ENCODE results near the gene RTL5.

Gene RTL5

DNA sequence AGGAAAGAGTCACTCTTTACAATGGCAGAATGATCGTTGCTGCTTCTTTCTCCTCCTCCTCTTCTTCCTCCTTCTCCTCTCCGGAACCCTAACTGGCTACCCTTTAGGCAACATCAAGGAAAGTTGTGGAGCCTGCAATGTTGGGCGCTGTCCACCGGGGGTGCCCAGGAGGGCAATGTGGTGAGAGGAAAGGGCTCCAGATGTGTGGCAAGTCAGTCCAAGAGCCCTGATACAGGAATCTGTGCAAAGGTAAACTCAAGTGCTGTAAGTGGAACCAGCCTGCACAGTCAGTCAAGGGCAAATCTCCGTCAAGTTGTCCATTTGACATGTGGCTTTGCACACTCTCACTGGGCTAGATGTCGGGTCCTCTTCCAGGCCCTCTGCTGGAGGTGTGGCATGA lies 2.8 kb downstream of the RTL5 start:
- Histone ChIP-seq H3K36me3 (ENCODE audit: insufficient read depth, low read length) (no peaks in the 10 kb centered on the region), H3K9me3 (ENCODE audit: insufficient read depth, low read depth, low read length) (no peaks in the 10 kb centered on the region), H3K4me3 (ENCODE audit: low read length) (no peak overlapping the region), H3K27ac (ENCODE audit: low read depth, low read length) (no peak overlapping the region), H3K9ac (ENCODE audit: low read depth, low read length) (no peak overlapping the region), H3K27me3 (ENCODE audit: insufficient read depth, low read length) (peaks cover 55% of the 10 kb centered on the region), H3K4me1 (ENCODE audit: insufficient read depth, low read length) (peaks cover 16% of the 10 kb centered on the region; the same call in 1 of the 2 replicates)
- WGBS, result 84% methylated on average over 6 of the region's 6 CpGs

DNA sequence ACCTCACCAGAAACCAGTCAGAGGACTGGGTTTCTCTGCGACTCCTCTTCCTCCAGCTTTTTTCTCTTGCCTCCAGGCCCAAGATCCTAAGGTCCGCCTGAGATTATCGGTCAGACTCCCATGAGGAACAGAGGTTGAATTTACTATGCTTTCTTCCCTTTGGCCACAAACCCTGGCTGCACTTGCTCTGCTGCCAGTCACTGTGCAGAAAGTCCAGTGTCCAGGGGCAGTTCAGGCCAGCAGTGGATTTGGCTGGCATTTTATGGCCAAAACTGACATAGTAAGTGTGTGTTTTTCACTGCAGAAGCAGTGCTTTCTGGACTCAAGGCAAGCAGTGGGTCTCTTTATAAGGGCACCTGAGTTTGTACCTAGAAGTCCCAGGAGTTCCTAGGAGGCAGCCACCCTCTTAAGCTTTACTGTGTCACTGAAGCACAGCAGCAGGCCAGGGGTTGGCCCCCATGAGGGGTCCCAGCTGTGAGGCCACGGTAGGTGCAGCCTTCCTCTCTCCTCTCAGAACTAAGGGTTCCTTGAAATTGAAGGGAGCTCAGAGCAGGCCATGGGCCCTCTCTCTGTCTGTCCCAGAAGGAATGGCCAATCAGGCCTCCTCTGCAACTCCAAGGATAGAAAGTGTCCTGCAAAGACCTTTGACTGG lies 3.4 kb downstream of the RTL5 start:
- peaks cover 52% of the 10 kb centered on the region for H3K27me3 ChIP-seq (ENCODE audit: insufficient read depth, low read length)
- H3K4me1 ChIP-seq (ENCODE audit: insufficient read depth, low read length), result peaks cover 20% of the 10 kb centered on the region
- no peak overlapping the region for H3K4me3 ChIP-seq (ENCODE audit: low read length)
- H3K9me3 ChIP-seq (ENCODE audit: insufficient read depth, low read depth, low read length), result no peaks in the 10 kb centered on the region
- 88% methylated on average over 4 of the region's 4 CpGs for WGBS
- no peaks in the 10 kb centered on the region for H3K36me3 ChIP-seq (ENCODE audit: insufficient read depth, low read length)
- H3K27ac ChIP-seq (ENCODE audit: low read depth, low read length), result no peak overlapping the region
- no peak overlapping the region for H3K9ac ChIP-seq (ENCODE audit: low read depth, low read length)

DNA sequence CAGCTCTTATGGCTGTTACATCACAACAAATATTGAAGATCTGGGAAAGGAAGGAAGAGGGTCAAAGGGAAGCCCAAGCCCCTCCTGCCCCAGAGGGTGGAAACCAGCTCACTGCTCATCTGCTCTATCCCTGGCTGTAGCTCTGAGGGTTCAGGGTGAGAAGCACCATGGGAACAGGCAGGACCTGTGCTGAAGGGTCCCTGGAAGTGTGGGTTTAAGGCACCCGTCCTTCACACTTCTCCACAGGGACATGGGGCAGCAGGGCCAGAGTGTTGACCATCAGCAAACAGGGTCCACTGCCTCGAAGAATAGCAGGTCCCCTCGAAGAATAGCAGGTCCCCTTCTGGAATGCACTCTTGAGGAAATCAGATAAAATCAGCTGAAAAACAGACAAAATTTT lies 4.4 kb downstream of the RTL5 start:
- WGBS, result 97% methylated on average over 3 of the region's 3 CpGs
- Histone ChIP-seq H3K4me3 (ENCODE audit: low read length) (no peak overlapping the region), H3K9ac (ENCODE audit: low read depth, low read length) (no peak overlapping the region), H3K27me3 (ENCODE audit: insufficient read depth, low read length) (peaks cover 42% of the 10 kb centered on the region), H3K4me1 (ENCODE audit: insufficient read depth, low read length) (peaks cover 25% of the 10 kb centered on the region), H3K27ac (ENCODE audit: low read depth, low read length) (no peak overlapping the region), H3K9me3 (ENCODE audit: insufficient read depth, low read depth, low read length) (no peaks in the 10 kb centered on the region), H3K36me3 (ENCODE audit: insufficient read depth, low read length) (no peaks in the 10 kb centered on the region)

DNA sequence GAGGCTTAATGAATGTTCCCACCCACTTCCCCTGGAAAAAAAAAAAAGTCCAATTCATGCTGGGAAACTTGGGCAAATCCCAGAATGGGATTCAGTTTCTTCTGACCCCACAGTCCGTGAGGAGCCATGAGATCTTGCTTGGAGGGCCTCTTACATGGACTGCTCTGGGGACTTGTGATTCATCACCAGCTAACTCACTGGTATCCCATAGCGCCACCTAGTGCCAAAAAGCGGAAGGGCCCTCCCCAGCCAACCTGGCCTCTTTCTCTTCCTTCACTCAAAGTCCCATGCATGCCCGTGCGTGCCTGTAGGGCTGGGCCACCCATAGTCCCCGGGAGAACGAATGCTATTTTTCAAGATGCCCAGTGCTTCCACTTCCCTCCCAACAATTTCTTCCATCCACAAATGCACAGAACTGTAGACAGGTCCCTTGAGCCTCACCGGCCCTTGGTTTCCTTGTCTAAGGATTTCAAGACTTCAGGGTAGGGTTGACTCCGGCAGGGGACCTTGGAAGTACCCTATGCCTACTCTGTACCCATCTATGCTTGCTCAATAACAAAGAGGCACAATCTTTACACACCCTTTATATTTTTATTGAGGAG lies 5.1 kb downstream of the RTL5 start:
- WGBS, result 26% methylated on average over 9 of the region's 9 CpGs

DNA sequence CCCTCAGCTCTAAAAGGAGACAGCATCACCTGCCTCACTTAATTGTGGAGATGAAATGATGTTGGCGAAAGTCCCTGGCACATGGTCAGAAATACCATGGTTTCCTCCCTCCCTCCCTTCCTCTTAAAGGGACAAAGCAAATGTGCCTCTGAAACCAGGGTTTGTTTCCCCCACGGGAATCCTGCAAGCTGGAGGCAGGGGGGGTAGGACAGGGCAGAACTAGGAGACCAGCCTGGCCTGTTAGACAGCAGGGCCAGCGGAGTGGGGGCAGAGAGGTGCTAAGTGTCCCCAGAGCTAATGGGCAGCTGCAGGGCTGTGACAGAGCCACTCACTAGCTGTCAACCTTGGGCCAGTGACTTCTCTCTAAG lies 5.7 kb downstream of the RTL5 start:
- H3K9ac ChIP-seq (ENCODE audit: low read depth, low read length), result no peak overlapping the region
- no peak overlapping the region for H3K4me3 ChIP-seq (ENCODE audit: low read length)
- peaks cover 25% of the 10 kb centered on the region for H3K4me1 ChIP-seq (ENCODE audit: insufficient read depth, low read length)
- H3K27ac ChIP-seq (ENCODE audit: low read depth, low read length), result no peak overlapping the region
- H3K27me3 ChIP-seq (ENCODE audit: insufficient read depth, low read length), result peaks cover 31% of the 10 kb centered on the region
- 67% methylated on average over 2 of the region's 3 CpGs for WGBS
- no peaks in the 10 kb centered on the region for H3K9me3 ChIP-seq (ENCODE audit: insufficient read depth, low read depth, low read length)
- no peaks in the 10 kb centered on the region for H3K36me3 ChIP-seq (ENCODE audit: insufficient read depth, low read length)

More for the DNA sequence above, 5.1 kb downstream of the RTL5 start:
- peaks cover 36% of the 10 kb centered on the region for H3K27me3 ChIP-seq (ENCODE audit: insufficient read depth, low read length)
- no peak overlapping the region for H3K27ac ChIP-seq (ENCODE audit: low read depth, low read length)
- H3K36me3 ChIP-seq (ENCODE audit: insufficient read depth, low read length), result no peaks in the 10 kb centered on the region
- H3K9ac ChIP-seq (ENCODE audit: low read depth, low read length), result no peak overlapping the region
- no peaks in the 10 kb centered on the region for H3K9me3 ChIP-seq (ENCODE audit: insufficient read depth, low read depth, low read length)
- peaks cover 25% of the 10 kb centered on the region for H3K4me1 ChIP-seq (ENCODE audit: insufficient read depth, low read length)
- no peak overlapping the region for H3K4me3 ChIP-seq (ENCODE audit: low read length)

DNA sequence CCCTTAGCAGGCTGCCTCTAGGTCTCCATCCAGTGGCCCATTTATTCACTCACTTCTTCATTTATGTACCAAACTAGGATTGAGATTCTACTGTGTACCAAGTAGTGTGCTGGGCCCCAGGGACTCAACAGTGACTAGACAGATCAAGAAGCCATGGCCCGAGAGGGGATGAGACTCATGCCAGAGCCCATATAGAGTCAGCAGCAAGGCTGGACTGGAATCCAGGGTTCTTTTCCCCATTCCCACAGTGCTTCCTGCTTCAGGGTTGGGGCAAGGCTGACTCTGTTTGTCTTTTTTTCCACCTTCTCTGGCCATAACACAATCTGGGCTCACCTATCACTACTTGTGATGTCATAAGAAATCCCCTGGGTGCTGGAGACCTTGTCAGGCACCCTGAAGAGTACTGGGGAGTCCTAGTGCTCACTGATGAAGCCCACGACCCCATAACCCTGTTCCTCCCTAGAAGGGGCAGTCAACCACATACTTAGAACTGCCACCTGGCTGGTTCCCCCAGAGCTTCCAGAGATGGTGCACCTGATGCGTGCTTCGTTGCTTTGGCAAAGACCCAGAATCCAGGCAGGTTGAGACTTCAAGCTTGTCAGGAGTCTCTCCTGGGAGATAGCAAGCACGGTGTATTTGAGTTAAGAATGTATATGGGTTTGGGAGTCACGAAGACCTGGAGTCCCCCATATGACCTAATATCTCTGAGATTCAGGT lies 6.2 kb downstream of the RTL5 start:
- Histone ChIP-seq H3K4me3 (ENCODE audit: low read length) (no peak overlapping the region), H3K9ac (ENCODE audit: low read depth, low read length) (no peak overlapping the region), H3K27me3 (ENCODE audit: insufficient read depth, low read length) (peaks cover 27% of the 10 kb centered on the region), H3K36me3 (ENCODE audit: insufficient read depth, low read length) (no peaks in the 10 kb centered on the region), H3K4me1 (ENCODE audit: insufficient read depth, low read length) (peaks cover 25% of the 10 kb centered on the region), H3K9me3 (ENCODE audit: insufficient read depth, low read depth, low read length) (no peaks in the 10 kb centered on the region), H3K27ac (ENCODE audit: low read depth, low read length) (no peak overlapping the region)
- 72% methylated on average over 5 of the region's 6 CpGs for WGBS

DNA sequence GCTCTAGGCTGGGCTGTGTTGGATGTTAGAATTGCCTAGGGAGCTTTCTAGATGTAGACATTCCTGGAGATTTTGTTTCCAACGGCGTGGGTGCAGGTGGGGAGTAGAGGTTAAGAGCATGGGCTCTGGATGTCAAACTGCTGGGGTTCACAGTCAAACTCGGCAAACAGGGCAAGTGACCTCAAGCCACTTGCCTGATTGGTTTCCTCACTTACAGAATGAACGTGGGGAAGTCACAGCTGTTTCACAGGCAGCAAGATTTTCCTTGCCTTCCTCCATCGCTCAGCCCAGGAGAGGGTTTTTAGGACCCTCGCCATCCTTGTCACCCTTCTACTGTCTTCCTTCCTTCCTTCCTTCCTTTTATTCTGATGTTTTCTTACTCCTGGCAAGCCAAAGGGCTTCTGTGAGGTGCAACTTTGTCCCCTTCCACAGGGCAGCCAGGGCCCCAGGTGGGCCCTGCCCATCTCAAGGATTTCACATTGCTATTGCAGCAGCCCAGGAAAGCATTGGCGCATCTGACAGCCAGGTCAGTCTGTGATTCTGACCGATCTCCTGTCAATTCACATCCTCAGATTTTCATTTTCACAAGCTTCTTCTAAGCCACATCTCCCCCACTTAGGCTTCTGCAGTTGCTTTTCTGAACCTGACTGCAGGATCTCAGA lies 7.0 kb downstream of the RTL5 start:
- peaks cover 18% of the 10 kb centered on the region for H3K27me3 ChIP-seq (ENCODE audit: insufficient read depth, low read length)
- no peaks in the 10 kb centered on the region for H3K36me3 ChIP-seq (ENCODE audit: insufficient read depth, low read length)
- H3K4me1 ChIP-seq (ENCODE audit: insufficient read depth, low read length), result peaks cover 25% of the 10 kb centered on the region
- WGBS, result 84% methylated on average over 8 of the region's 8 CpGs
- peak overlapping the region; percentile 64; the same call in 1 of the 2 replicates for H3K27ac ChIP-seq (ENCODE audit: low read depth, low read length)
- H3K4me3 ChIP-seq (ENCODE audit: low read length), result no peak overlapping the region
- no peak overlapping the region for H3K9ac ChIP-seq (ENCODE audit: low read depth, low read length)
- H3K9me3 ChIP-seq (ENCODE audit: insufficient read depth, low read depth, low read length), result no peaks in the 10 kb centered on the region

DNA sequence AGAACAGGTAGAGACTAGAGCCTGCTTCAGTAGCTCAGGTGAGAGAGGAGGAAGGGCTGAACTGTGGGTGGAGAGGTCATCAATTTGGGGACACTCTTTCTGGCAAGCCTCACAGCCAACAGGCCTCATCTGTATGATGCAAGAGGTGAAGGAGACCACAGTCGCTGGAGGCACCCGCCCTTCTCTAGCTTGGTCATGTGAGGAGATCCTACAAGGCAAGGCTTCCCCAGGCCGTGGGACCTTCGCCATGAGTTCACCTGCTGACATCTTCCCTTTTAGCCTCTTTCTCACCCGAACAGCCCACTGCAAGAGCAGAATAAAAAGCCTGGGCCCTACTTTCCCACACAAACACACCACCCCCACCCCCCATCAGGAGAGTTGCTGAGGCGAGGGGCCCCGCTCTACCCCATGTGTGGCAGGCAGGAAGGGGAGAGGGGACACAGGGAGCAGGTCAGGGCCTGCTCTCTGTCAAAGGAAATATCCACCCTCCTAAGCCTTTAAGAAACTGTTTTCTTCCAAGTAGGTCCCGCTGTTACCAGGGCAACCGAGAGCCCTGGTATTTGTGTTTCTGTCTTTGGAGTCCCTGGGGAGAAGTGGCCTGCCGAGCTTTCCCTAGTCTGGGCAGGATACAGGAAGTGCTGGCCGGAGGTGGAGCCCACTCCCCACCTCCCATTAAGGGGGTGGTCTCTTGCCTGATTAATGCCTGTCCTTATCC lies 8.1 kb downstream of the RTL5 start:
- peak overlapping the region; percentile 84 for H3K27ac ChIP-seq (ENCODE audit: low read depth, low read length)
- H3K27me3 ChIP-seq (ENCODE audit: insufficient read depth, low read length), result peaks cover 8% of the 10 kb centered on the region
- 69% methylated on average over 4 of the region's 11 CpGs for WGBS
- no peaks in the 10 kb centered on the region for H3K36me3 ChIP-seq (ENCODE audit: insufficient read depth, low read length)
- H3K9me3 ChIP-seq (ENCODE audit: insufficient read depth, low read depth, low read length), result no peaks in the 10 kb centered on the region
- peak overlapping the region; percentile 48 for H3K9ac ChIP-seq (ENCODE audit: low read depth, low read length)
- H3K4me1 ChIP-seq (ENCODE audit: insufficient read depth, low read length), result peaks cover 25% of the 10 kb centered on the region
- H3K4me3 ChIP-seq (ENCODE audit: low read length), result no peak overlapping the region

DNA sequence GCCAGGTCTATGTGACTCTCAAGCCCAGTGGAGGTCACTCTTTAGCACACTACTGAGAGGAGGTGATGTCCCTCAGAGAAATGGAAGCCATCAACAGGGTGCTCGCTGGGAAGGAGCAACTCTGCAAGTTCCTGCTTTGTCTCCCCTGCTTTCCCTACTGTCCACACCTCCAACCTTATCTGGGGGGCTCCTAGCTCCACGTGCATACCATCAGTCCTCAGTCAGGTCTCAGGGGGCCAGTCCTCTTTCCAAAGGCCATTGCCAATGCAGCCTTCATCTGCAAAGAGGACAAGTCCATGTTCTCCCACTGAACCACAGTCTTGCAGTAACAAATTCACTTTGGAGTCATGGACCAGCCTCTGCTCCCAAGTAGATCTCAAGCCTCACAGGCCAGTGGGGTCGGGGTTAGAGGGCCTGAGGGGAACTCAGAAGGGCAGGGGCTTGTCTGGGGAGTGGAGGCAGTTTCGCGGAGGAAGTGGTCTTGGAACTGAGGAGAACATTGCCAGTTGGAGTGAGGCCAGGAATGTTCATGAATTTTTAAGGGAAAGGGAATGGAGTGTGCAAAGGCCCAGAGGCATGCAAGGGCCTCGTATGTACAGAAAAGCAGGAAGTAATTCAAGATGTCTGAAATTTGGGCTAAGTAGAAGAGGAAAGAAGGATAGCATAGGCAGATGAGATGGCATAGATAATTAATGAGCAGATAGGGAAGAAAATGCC lies 8.9 kb downstream of the RTL5 start:
- H3K4me3 ChIP-seq (ENCODE audit: low read length), result no peak overlapping the region
- WGBS, result 90% methylated on average over 6 of the region's 6 CpGs

DNA sequence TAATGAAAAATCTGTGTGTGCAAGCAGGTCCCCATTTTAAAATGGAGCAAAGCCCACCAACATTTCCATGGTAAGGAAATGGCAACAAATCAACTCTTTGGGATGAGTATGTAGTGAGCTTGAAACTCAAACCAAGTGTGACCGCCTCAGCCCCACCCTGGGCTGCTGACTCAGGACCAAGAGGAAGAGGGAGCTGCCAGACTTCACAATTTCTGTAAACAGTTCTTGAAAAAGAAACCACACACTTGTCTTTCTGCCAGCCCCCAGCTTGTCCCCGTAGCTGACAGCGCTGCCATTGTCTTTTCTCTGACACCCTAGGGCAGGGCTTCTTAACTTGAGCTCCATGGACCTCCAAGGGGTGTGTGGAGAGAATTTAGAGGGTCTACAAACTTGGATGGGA lies 10.3 kb downstream of the RTL5 start:
- H3K4me1 ChIP-seq (ENCODE audit: insufficient read depth, low read length), result peaks cover 21% of the 10 kb centered on the region
- H3K4me3 ChIP-seq (ENCODE audit: low read length), result no peak overlapping the region
- WGBS, result 76% methylated on average over 3 of the region's 3 CpGs
- no peaks in the 10 kb centered on the region for H3K36me3 ChIP-seq (ENCODE audit: insufficient read depth, low read length)
- no peak overlapping the region for H3K27ac ChIP-seq (ENCODE audit: low read depth, low read length)
- no peaks in the 10 kb centered on the region for H3K9me3 ChIP-seq (ENCODE audit: insufficient read depth, low read depth, low read length)
- no peak overlapping the region for H3K9ac ChIP-seq (ENCODE audit: low read depth, low read length)
- H3K27me3 ChIP-seq (ENCODE audit: insufficient read depth, low read length), result no peaks in the 10 kb centered on the region

More for the DNA sequence above, 8.9 kb downstream of the RTL5 start:
- Histone ChIP-seq H3K9ac (ENCODE audit: low read depth, low read length) (0 out of 2 replicates have a peak overlapping the region, but pooled peaks have one; percentile 48), H3K4me1 (ENCODE audit: insufficient read depth, low read length) (peaks cover 25% of the 10 kb centered on the region), H3K9me3 (ENCODE audit: insufficient read depth, low read depth, low read length) (no peaks in the 10 kb centered on the region), H3K36me3 (ENCODE audit: insufficient read depth, low read length) (no peaks in the 10 kb centered on the region), H3K27me3 (ENCODE audit: insufficient read depth, low read length) (no peaks in the 10 kb centered on the region; the same call in 1 of the 2 replicates), H3K27ac (ENCODE audit: low read depth, low read length) (peak overlapping the region; percentile 84; the same call in 1 of the 2 replicates)
